ENCODE data around the gene CRIM1.

The CRIM1 gene

GRCh38 chr2:36376319-36376765 lies 20.8 kb downstream of the CRIM1 start:
- peak; percentile 23 for DNase-seq

- DNase-seq, result no peak
Measured at GRCh38 chr2:36376992-36377738, 21.6 kb downstream of the CRIM1 start.

GRCh38 chr2:36379710-36380448 lies 24.3 kb downstream of the CRIM1 start:
- no peak for DNase-seq

GRCh38 chr2:36380624-36381481 lies 25.3 kb downstream of the CRIM1 start:
- DNase-seq, result no peak

- no peak for DNase-seq
Measured at GRCh38 chr2:36381993-36382392, 26.4 kb downstream of the CRIM1 start.

- DNase-seq, result no peak
Measured at GRCh38 chr2:36382472-36382871, 26.9 kb downstream of the CRIM1 start.

GRCh38 chr2:36383726-36384125 lies 28.1 kb downstream of the CRIM1 start:
- no peak for DNase-seq

- no peak for DNase-seq
Measured at GRCh38 chr2:36384454-36384853, 28.9 kb downstream of the CRIM1 start.

- DNase-seq, result no peak
Measured at GRCh38 chr2:36385603-36386002, 30.0 kb downstream of the CRIM1 start.

GRCh38 chr2:36387258-36387916 lies 31.8 kb downstream of the CRIM1 start:
- DNase-seq, result no peak

- no peak for DNase-seq
Measured at GRCh38 chr2:36388472-36388871, 32.9 kb downstream of the CRIM1 start.

GRCh38 chr2:36389091-36389564 lies 33.5 kb downstream of the CRIM1 start:
- no peak for DNase-seq

GRCh38 chr2:36389577-36389976 lies 34.0 kb downstream of the CRIM1 start:
- DNase-seq, result no peak

GRCh38 chr2:36392571-36393255 lies 37.1 kb downstream of the CRIM1 start:
- no peak for DNase-seq

GRCh38 chr2:36393738-36394256 lies 38.2 kb downstream of the CRIM1 start:
- DNase-seq, result no peak

GRCh38 chr2:36394804-36395203 lies 39.2 kb downstream of the CRIM1 start:
- DNase-seq, result no peak

GRCh38 chr2:36395866-36396265 lies 40.3 kb downstream of the CRIM1 start:
- no peak for DNase-seq

- no peak for DNase-seq
Measured at GRCh38 chr2:36396878-36397539, 41.4 kb downstream of the CRIM1 start.

GRCh38 chr2:36397728-36398413 lies 42.3 kb downstream of the CRIM1 start:
- DNase-seq, result no peak

GRCh38 chr2:36399050-36399449 lies 43.5 kb downstream of the CRIM1 start:
- no peak for DNase-seq
